Measurements from ENCODE around the gene COMMD9.

DNA sequence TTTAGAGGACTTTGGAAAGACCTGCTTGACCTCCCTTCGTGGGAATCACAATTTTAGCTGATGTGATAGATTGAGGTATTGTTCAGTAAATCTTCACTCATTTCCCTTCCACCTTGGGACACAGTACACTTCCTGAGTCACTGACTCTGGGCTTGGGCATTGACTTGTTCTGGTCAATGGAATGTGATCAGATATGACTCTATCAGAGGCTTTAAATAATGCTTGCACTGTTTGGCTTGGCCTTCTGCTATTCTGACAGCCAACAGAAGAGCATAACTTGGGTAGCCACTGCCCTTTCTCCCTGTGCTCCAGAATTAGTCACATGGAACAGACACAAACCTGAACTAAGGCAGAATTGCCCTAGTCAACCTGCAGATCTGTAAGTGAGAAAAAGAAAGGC, 19.4 kb upstream of the COMMD9 start:
- TF ChIP-seq, protein P1, sequence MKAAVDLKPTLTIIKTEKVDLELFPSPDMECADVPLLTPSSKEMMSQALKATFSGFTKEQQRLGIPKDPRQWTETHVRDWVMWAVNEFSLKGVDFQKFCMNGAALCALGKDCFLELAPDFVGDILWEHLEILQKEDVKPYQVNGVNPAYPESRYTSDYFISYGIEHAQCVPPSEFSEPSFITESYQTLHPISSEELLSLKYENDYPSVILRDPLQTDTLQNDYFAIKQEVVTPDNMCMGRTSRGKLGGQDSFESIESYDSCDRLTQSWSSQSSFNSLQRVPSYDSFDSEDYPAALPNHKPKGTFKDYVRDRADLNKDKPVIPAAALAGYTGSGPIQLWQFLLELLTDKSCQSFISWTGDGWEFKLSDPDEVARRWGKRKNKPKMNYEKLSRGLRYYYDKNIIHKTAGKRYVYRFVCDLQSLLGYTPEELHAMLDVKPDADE (IDR thresholded peaks at IDR 0.05): no peak
- TF ChIP-seq EZH2phosphoT487 (IDR thresholded peaks at IDR 0.05; ENCODE audit: unreplicated experiment): no peak
- TF ChIP-seq CTCF (conservative IDR thresholded peaks at IDR 0.05; ENCODE audit: low read depth in 2 of 2): no peak
- TF ChIP-seq EZH2 (IDR thresholded peaks at IDR 0.05; ENCODE audit: low read depth, unreplicated experiment): no peak
- TF ChIP-seq, protein P2, sequence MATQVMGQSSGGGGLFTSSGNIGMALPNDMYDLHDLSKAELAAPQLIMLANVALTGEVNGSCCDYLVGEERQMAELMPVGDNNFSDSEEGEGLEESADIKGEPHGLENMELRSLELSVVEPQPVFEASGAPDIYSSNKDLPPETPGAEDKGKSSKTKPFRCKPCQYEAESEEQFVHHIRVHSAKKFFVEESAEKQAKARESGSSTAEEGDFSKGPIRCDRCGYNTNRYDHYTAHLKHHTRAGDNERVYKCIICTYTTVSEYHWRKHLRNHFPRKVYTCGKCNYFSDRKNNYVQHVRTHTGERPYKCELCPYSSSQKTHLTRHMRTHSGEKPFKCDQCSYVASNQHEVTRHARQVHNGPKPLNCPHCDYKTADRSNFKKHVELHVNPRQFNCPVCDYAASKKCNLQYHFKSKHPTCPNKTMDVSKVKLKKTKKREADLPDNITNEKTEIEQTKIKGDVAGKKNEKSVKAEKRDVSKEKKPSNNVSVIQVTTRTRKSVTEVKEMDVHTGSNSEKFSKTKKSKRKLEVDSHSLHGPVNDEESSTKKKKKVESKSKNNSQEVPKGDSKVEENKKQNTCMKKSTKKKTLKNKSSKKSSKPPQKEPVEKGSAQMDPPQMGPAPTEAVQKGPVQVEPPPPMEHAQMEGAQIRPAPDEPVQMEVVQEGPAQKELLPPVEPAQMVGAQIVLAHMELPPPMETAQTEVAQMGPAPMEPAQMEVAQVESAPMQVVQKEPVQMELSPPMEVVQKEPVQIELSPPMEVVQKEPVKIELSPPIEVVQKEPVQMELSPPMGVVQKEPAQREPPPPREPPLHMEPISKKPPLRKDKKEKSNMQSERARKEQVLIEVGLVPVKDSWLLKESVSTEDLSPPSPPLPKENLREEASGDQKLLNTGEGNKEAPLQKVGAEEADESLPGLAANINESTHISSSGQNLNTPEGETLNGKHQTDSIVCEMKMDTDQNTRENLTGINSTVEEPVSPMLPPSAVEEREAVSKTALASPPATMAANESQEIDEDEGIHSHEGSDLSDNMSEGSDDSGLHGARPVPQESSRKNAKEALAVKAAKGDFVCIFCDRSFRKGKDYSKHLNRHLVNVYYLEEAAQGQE (IDR thresholded peaks at IDR 0.05; ENCODE audit: unreplicated experiment): no peak
- TF ChIP-seq POLR2AphosphoS5 (IDR thresholded peaks at IDR 0.05; ENCODE audit: low read depth): no peak

Measured in GM23338 (cell line).